Vagina (tissue), 2 donors: ENCODE measurements around the gene NOC4L. TPM values are rescaled to one million over a fixed set of nuclear protein-coding genes. Genes with fewer than 3 reads are reported as not detected.

Experiments used
- DNase-seq, 2 donors: peaks; one replicate each; pipeline ENCODE4 v3.0.0-alpha.2; 2017; ENCODE audit errors: extremely low spot score in 2 of 2
- H3K27ac ChIP-seq: fragments of 200-600 bp; sonication (generic); one replicate; pipeline ENCODE4 v1.5.1; 2019
- H3K27me3 ChIP-seq: fragments of 200-600 bp; sonication (generic); one replicate; pipeline ENCODE4 v1.5.1; 2019
- H3K36me3 ChIP-seq, 2 donors: fragments of 200-600 bp; sonication (generic); one replicate each; pipeline ENCODE4 v1.5.1; 2017 to 2019
- H3K4me1 ChIP-seq: fragments of 200-600 bp; sonication (generic); one replicate; pipeline ENCODE4 v1.5.1; 2019
- H3K4me3 ChIP-seq, 2 donors: fragments of 200-600 bp; sonication (generic); 1 replicate in 1 of 2; 2 replicates in 1 of 2; pipeline ENCODE4 v1.5.1; 2016 to 2019
- H3K9me3 ChIP-seq: fragments of 200-600 bp; sonication (generic); one replicate; pipeline ENCODE4 v1.5.1; 2019
- POLR2A ChIP-seq, 2 donors: fragments of 450-650 bp; IDR thresholded peaks; one replicate each; pipeline ENCODE4 v1.6.1; 2017; ENCODE audit warnings: antibody characterized with exemption in 2 of 2, mild to moderate bottlenecking in 2 of 2, moderate library complexity in 2 of 2
- POLR2AphosphoS5 ChIP-seq, 2 donors: sonication (generic); formaldehyde crosslinking; IDR thresholded peaks; one replicate each; pipeline ENCODE4 v1.9.0; 2017; ENCODE audit warnings: antibody characterized with exemption in 2 of 2, mild to moderate bottlenecking in 2 of 2, low read depth in 1 of 2; ENCODE audit not compliant: insufficient read depth in 1 of 2
- intact Hi-C: fragments of 100-400 bp; cut with DNase I; formaldehyde crosslinking; loops from one replicate; pipeline ENCODE4 v1.15.1; 2023
- total RNA-seq: library from RNA; depleted of rRNA; stranded (reverse); fragments of >200 nt; gene quantifications from one replicate; pipeline ENCODE4 v1.2.3, GENCODE V29; 2016
- TF ChIP-seq, protein P1 (sequence below), 3 experiments: fragments of 450-650 bp in 2 of 3; fragments of 200-600 bp in 1 of 3; sonication (generic) in 1 of 3; IDR thresholded peaks; one replicate each; pipeline ENCODE4 v1.5.1; 2017 to 2019; ENCODE audit warnings: antibody characterized with exemption in 3 of 3, mild to moderate bottlenecking in 2 of 3, moderate library complexity in 2 of 3

The NOC4L gene
- total RNA-seq, 1 donor from 2014 or later = 13.0 TPM

DNA sequence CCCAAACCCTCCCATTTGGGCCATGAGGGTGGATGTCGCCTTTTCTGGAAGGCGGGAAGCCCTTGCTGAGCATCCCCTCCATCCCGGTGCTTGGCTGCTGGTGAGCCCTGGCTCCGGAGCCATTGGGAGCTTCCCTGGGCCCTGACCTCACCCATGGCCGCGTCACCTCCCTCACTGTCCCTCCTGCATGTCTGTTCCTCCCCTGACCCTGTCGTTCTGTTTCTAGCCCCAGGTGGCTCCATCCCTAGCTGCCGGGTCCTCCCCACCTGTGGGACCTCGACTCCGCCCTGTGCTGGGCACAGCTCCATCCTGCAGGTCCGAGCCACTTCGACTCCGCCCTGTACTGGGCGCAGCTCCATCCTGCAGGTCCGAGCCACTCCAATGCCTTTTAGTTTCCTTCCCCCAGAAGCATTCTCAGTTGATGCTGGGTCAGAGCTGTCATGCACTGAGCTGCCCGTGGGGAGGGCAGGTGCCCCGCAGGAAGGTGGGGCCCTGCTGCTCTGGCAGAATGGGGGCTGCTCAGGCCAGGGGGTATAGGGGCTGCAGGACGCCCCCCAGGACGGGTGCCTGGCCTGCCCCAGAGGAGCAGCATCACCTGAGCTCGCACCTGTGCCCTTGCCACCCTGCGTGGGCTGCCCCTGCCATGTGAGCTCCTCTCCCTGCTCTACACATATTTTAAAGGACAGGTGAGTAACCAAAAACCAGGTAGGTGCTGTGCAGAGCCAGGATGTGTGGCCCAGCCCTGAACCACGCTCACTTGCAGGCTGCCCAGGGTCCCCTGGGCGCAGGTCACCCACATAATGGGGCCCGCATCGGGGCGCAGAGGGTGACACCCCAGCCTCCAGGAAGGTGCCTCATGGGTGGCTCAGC, 19.0 kb downstream of the NOC4L start:
- Histone ChIP-seq H3K4me1 (peaks cover 8% of the 10 kb centered on the region), H3K27me3 (peaks cover 5% of the 10 kb centered on the region), H3K9me3 (no peaks in the 10 kb centered on the region), H3K27ac (no peak overlapping the region), H3K4me3 (peak overlapping the region in 1 of 2 donors; percentile 1), H3K36me3 (no peaks in the 10 kb centered on the region)
- intact Hi-C loops = no loop called here
- no peak for DNase-seq
- TF ChIP-seq, protein P1, sequence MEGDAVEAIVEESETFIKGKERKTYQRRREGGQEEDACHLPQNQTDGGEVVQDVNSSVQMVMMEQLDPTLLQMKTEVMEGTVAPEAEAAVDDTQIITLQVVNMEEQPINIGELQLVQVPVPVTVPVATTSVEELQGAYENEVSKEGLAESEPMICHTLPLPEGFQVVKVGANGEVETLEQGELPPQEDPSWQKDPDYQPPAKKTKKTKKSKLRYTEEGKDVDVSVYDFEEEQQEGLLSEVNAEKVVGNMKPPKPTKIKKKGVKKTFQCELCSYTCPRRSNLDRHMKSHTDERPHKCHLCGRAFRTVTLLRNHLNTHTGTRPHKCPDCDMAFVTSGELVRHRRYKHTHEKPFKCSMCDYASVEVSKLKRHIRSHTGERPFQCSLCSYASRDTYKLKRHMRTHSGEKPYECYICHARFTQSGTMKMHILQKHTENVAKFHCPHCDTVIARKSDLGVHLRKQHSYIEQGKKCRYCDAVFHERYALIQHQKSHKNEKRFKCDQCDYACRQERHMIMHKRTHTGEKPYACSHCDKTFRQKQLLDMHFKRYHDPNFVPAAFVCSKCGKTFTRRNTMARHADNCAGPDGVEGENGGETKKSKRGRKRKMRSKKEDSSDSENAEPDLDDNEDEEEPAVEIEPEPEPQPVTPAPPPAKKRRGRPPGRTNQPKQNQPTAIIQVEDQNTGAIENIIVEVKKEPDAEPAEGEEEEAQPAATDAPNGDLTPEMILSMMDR (IDR thresholded peaks at IDR 0.05) = no peak
- TF ChIP-seq POLR2AphosphoS5 (IDR thresholded peaks at IDR 0.05; ENCODE audit: insufficient read depth in 1 of 2, low read depth in 1 of 2) = peak in 1 of 2 donors; percentile 2
- TF ChIP-seq POLR2A (IDR thresholded peaks at IDR 0.05) = no peak

DNA sequence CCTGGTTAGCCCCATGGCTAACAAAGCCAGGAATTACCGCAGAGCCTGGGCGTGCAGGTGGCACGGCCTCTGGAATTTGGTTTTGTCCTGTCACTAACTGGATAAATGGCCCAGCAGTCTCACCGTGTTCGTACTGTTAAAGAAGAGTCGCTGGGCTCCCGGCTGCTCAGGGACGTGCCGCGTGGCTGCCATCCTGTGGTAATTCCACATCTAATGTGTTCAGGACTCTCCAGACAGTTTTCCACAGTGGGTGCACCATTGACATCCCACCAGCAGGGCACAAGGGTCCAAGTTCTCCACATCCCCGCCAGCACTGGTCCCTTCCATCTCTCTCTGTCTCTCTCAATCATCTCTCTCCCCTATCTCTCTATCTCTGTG, 19.6 kb downstream of the NOC4L start:
- H3K4me3 ChIP-seq = no peak overlapping the region
- peaks cover 5% of the 10 kb centered on the region for H3K27me3 ChIP-seq
- H3K27ac ChIP-seq = no peak overlapping the region
- no peak for TF ChIP-seq POLR2A (IDR thresholded peaks at IDR 0.05)
- TF ChIP-seq, protein P1 (IDR thresholded peaks at IDR 0.05) = no peak
- TF ChIP-seq POLR2AphosphoS5 (IDR thresholded peaks at IDR 0.05; ENCODE audit: insufficient read depth in 1 of 2, low read depth in 1 of 2) = no peak
- peaks cover 8% of the 10 kb centered on the region for H3K4me1 ChIP-seq
- intact Hi-C loops = no loop called here
- no peaks in the 10 kb centered on the region for H3K36me3 ChIP-seq
- no peak for DNase-seq
- H3K9me3 ChIP-seq = no peaks in the 10 kb centered on the region

DNA sequence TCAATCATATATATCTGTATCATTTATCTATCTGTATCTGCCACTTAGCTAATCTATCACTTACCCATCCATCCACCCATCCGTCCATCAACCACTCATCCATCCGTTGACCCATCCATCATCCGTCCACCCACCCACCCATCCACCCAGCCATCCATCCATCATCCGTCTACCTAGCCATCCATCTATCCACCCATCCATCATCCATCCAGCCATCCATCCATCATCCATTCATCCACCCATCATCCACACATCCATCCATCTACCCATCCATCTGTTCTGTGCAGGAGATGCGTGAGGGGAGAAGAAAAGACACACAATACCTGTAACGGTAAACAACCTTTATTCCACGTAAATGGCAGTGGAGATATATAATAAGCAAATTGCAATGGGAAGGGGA, 20.2 kb downstream of the NOC4L start:
- Histone ChIP-seq H3K36me3 (no peaks in the 10 kb centered on the region), H3K27me3 (peaks cover 5% of the 10 kb centered on the region), H3K9me3 (no peaks in the 10 kb centered on the region), H3K27ac (no peak overlapping the region), H3K4me3 (no peak overlapping the region), H3K4me1 (peaks cover 8% of the 10 kb centered on the region)
- intact Hi-C loops = no loop called here
- no peak for DNase-seq
- TF ChIP-seq POLR2A (IDR thresholded peaks at IDR 0.05) = no peak
- TF ChIP-seq, protein P1 (IDR thresholded peaks at IDR 0.05) = no peak
- no peak for TF ChIP-seq POLR2AphosphoS5 (IDR thresholded peaks at IDR 0.05; ENCODE audit: insufficient read depth in 1 of 2, low read depth in 1 of 2)

DNA sequence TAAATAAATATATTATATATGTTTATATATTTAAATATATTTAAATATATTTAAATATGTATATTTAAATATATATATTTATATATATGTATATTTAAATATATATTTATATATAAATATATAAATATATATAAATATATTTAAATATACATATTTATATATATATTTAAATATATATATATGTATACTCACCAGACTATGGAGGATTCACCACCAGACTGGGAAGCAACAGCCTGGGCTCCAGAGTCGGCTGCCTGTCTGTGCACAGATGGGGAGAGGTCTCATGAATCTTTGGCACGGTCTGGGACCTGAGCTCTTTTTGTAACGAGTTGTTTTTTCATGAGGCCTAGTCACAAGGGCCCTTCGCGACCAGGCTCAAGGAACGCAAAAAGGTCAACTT, 21.3 kb downstream of the NOC4L start:
- no peaks in the 10 kb centered on the region for H3K36me3 ChIP-seq
- no peak overlapping the region for H3K27ac ChIP-seq
- peaks cover 5% of the 10 kb centered on the region for H3K27me3 ChIP-seq
- no peak overlapping the region for H3K4me3 ChIP-seq
- intact Hi-C loops = no loop called here
- no peak for DNase-seq
- TF ChIP-seq POLR2A (IDR thresholded peaks at IDR 0.05) = no peak
- TF ChIP-seq POLR2AphosphoS5 (IDR thresholded peaks at IDR 0.05; ENCODE audit: insufficient read depth in 1 of 2, low read depth in 1 of 2) = no peak
- TF ChIP-seq, protein P1 (IDR thresholded peaks at IDR 0.05) = no peak
- peaks cover 8% of the 10 kb centered on the region for H3K4me1 ChIP-seq
- H3K9me3 ChIP-seq = no peaks in the 10 kb centered on the region

DNA sequence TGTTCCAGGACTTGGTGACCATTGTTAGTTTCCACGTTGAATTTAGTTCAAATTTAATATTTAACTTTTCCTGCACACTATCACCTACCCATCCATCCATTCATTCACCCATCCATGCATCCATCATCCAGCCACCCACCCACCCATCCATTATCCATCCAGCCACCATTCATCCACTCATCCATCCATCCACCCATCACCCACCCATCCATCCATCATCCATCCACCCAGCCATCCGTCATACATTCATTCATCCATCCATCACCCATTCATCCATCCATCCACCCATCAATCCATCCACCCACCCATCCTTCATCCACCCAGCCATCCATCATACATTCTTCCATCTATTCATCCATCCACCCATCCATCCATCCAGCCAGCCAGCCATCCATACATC, 21.8 kb downstream of the NOC4L start:
- peaks cover 5% of the 10 kb centered on the region for H3K27me3 ChIP-seq
- H3K4me1 ChIP-seq = peaks cover 8% of the 10 kb centered on the region
- intact Hi-C loops = no loop called here
- H3K4me3 ChIP-seq = no peak overlapping the region
- no peak for DNase-seq
- H3K36me3 ChIP-seq = no peaks in the 10 kb centered on the region
- H3K27ac ChIP-seq = no peak overlapping the region
- no peaks in the 10 kb centered on the region for H3K9me3 ChIP-seq
- no peak for TF ChIP-seq POLR2AphosphoS5 (IDR thresholded peaks at IDR 0.05; ENCODE audit: insufficient read depth in 1 of 2, low read depth in 1 of 2)
- TF ChIP-seq POLR2A (IDR thresholded peaks at IDR 0.05) = no peak
- TF ChIP-seq, protein P1 (IDR thresholded peaks at IDR 0.05) = no peak
